Loucy (cell line): ENCODE results near the gene CAV2.

Experiments used
- EZH2phosphoT487 ChIP-seq: fragments of 200-600 bp; IDR thresholded peaks from 2 replicates; pipeline ENCODE4 v1.6.1; 2018; ENCODE audit warnings: antibody characterized with exemption, mild to moderate bottlenecking, moderate library complexity, borderline replicate concordance
- TF ChIP-seq, protein P1 (sequence below): fragments of 200-600 bp; sonication (generic); conservative IDR thresholded peaks from 2 replicates; pipeline ENCODE4 v1.5.1; 2014; ENCODE audit warnings: mild to moderate bottlenecking, antibody characterized with exemption, low read length

DNA sequence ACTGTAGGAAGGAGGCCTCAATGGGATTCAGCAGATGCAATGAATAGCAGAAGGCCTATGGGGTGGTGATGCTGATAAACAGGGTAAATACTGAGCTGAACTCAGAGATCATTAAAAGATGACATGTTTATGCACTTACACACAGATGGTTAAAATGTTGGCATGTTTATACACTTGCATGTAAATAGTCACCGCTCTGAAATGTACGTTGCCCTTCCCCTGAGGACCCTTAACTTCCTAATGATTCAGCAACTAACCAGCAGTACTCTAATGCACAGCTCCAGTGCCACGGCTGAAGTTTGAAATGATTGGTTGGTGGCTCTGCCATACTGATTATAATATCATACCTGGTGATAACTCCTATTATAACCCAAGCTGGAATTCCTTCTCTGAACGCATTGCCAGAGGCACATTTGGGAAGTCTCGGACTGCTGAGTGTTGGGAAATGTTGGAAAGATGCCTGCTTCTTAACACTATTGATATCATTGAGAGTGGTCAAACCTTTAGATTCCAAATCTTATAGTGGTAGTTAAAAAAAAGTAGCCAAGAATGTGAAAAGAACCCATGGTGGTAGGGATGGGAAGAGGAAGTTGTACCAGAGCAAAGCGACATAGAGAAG is 21.6 kb downstream of the CAV2 start:
- TF ChIP-seq EZH2phosphoT487 = no peak
- TF ChIP-seq, protein P1, sequence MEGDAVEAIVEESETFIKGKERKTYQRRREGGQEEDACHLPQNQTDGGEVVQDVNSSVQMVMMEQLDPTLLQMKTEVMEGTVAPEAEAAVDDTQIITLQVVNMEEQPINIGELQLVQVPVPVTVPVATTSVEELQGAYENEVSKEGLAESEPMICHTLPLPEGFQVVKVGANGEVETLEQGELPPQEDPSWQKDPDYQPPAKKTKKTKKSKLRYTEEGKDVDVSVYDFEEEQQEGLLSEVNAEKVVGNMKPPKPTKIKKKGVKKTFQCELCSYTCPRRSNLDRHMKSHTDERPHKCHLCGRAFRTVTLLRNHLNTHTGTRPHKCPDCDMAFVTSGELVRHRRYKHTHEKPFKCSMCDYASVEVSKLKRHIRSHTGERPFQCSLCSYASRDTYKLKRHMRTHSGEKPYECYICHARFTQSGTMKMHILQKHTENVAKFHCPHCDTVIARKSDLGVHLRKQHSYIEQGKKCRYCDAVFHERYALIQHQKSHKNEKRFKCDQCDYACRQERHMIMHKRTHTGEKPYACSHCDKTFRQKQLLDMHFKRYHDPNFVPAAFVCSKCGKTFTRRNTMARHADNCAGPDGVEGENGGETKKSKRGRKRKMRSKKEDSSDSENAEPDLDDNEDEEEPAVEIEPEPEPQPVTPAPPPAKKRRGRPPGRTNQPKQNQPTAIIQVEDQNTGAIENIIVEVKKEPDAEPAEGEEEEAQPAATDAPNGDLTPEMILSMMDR = no peak
